ENCODE results near the gene ZNF560.

- TF ChIP-seq CTCF (IDR thresholded peaks at IDR 0.05): no peak
- no peak for TF ChIP-seq POLR2A (IDR thresholded peaks at IDR 0.05)
Observed at GRCh38 chr19:9547870-9548269, 49.5 kb upstream of the ZNF560 start.
